ENCODE results near the gene HMGB4.

HMGB4 gene

GRCh38 chr1:33905241-33905640, 41.4 kb downstream of the HMGB4 start:
- 90 to 91% methylated on average over 3 of the region's 3 CpGs for WGBS, 2 experiments
- no peak overlapping the region for H3K4me3 ChIP-seq (ENCODE audit: insufficient read depth, low read depth, low read length)

GRCh38 chr1:33906156-33906555, 42.3 kb downstream of the HMGB4 start:
- Histone ChIP-seq H3K9me3 (ENCODE audit: control insufficient read depth, low read length) (no peaks in the 10 kb centered on the region), H3K4me3 (ENCODE audit: insufficient read depth, low read depth, low read length) (no peak overlapping the region), H3K27ac (ENCODE audit: insufficient read depth, low read depth, low read length, poor library complexity, severe bottlenecking) (no peak overlapping the region), H3K4me1 (ENCODE audit: control insufficient read depth, insufficient read depth, low read length) (peaks cover 15% of the 10 kb centered on the region), H3K27me3 (ENCODE audit: control insufficient read depth, insufficient read depth, low read length, poor library complexity, severe bottlenecking) (no peaks in the 10 kb centered on the region), H3K36me3 (ENCODE audit: control insufficient read depth, insufficient read depth, low read length) (no peaks in the 10 kb centered on the region)
- WGBS, 2 experiments = 81 to 89% methylated on average over 1 of the region's 1 CpG

More at GRCh38 chr1:33905241-33905640, 41.4 kb downstream of the HMGB4 start:
- H3K36me3 ChIP-seq (ENCODE audit: control insufficient read depth, insufficient read depth, low read length) = no peaks in the 10 kb centered on the region
- H3K27ac ChIP-seq (ENCODE audit: insufficient read depth, low read depth, low read length, poor library complexity, severe bottlenecking) = no peak overlapping the region
- H3K4me1 ChIP-seq (ENCODE audit: control insufficient read depth, insufficient read depth, low read length) = peaks cover 15% of the 10 kb centered on the region
- no peaks in the 10 kb centered on the region for H3K27me3 ChIP-seq (ENCODE audit: control insufficient read depth, insufficient read depth, low read length, poor library complexity, severe bottlenecking)
- no peaks in the 10 kb centered on the region for H3K9me3 ChIP-seq (ENCODE audit: control insufficient read depth, low read length)

GRCh38 chr1:33908324-33908956, 44.6 kb downstream of the HMGB4 start:
- Histone ChIP-seq H3K36me3 (ENCODE audit: control insufficient read depth, insufficient read depth, low read length) (no peaks in the 10 kb centered on the region), H3K9me3 (ENCODE audit: control insufficient read depth, low read length) (no peaks in the 10 kb centered on the region), H3K27me3 (ENCODE audit: control insufficient read depth, insufficient read depth, low read length, poor library complexity, severe bottlenecking) (no peaks in the 10 kb centered on the region), H3K27ac (ENCODE audit: insufficient read depth, low read depth, low read length, poor library complexity, severe bottlenecking) (no peak overlapping the region), H3K4me1 (ENCODE audit: control insufficient read depth, insufficient read depth, low read length) (peaks cover 2% of the 10 kb centered on the region), H3K4me3 (ENCODE audit: insufficient read depth, low read depth, low read length) (no peak overlapping the region)
- 95 to 97% methylated on average over 11 of the region's 11 CpGs for WGBS, 2 experiments

All from ectodermal cell (in vitro differentiated cells).